WI38 (cell line): ENCODE data around the gene TMEM234.

Experiments used
- H3K4me3 ChIP-seq: 2 replicates; pipeline ENCODE4 v1.5.1; 2011; ENCODE audit warnings: low read depth, mild to moderate bottlenecking, control low read depth, low read length
- TF ChIP-seq, protein P1 (sequence below): IDR thresholded peaks from 2 replicates; pipeline ENCODE4 v1.5.1; 2012; ENCODE audit warnings: low read depth, mild to moderate bottlenecking, control low read depth, low read length

TMEM234 gene

DNA sequence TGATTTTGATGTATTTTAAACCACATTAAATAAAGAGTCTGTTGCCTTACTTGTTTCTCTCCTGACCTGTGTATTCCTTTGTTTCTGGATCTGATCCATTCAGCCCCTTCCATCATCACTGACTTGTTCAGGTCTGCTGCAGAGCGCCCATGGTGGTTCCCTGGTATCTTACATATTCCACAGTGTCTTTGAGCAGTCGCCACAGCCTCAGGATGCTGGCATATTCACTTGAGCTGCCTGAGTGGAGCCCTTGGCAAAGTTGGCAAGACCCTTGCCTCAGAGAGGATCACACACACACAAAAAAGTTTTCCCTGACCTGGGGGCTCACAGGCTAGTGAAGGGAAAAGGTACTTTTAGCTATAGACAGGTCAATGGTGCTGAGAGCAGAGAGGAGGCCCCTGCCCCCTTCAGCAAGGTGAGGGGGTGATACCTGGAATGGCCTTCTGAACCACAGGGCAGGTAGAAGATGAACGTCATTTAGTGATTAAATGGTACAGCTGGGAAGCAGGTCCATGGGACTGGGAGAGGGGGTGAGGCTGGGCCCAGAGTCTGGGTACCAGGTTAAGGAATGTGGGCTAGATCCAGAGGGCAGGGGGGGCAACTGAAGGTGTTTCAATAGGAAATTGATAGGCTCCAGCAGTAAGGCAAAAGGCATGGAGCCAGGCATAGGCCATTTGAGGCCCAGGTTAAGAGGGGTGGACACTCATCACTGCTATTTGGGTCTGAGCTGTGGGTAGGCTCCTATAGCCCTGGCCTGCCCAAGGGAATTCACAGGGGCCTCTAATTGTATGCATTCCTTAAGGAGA, 23.7 kb downstream of the TMEM234 start:
- H3K4me3 ChIP-seq: no peak overlapping the region
- TF ChIP-seq, protein P1, sequence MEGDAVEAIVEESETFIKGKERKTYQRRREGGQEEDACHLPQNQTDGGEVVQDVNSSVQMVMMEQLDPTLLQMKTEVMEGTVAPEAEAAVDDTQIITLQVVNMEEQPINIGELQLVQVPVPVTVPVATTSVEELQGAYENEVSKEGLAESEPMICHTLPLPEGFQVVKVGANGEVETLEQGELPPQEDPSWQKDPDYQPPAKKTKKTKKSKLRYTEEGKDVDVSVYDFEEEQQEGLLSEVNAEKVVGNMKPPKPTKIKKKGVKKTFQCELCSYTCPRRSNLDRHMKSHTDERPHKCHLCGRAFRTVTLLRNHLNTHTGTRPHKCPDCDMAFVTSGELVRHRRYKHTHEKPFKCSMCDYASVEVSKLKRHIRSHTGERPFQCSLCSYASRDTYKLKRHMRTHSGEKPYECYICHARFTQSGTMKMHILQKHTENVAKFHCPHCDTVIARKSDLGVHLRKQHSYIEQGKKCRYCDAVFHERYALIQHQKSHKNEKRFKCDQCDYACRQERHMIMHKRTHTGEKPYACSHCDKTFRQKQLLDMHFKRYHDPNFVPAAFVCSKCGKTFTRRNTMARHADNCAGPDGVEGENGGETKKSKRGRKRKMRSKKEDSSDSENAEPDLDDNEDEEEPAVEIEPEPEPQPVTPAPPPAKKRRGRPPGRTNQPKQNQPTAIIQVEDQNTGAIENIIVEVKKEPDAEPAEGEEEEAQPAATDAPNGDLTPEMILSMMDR: no peak

GRCh38 chr1:32197837-32198236, 24.3 kb downstream of the TMEM234 start:
- H3K4me3 ChIP-seq: no peak overlapping the region
- TF ChIP-seq, protein P1: no peak

DNA sequence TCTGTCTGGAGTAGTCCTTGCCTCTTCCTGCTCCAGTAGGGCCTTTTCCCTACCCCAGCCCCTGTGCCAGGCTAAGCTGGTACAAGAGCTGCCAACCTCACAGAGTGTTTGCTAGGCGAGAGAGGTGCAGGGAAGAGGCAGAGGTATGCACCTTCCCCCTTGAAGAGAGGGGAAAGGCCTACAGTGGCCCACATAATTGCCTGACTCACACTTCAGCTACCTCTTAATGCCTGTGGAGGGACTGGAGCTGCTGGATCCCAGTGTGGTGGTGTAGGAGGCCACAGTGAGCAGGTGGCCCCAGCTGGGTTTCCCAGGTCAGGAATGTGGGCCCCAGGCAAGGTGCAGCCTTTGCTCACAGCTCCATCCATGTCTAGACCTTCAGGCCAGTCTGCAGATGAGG, 25.1 kb downstream of the TMEM234 start:
- H3K4me3 ChIP-seq: no peak overlapping the region
- TF ChIP-seq, protein P1: no peak

DNA sequence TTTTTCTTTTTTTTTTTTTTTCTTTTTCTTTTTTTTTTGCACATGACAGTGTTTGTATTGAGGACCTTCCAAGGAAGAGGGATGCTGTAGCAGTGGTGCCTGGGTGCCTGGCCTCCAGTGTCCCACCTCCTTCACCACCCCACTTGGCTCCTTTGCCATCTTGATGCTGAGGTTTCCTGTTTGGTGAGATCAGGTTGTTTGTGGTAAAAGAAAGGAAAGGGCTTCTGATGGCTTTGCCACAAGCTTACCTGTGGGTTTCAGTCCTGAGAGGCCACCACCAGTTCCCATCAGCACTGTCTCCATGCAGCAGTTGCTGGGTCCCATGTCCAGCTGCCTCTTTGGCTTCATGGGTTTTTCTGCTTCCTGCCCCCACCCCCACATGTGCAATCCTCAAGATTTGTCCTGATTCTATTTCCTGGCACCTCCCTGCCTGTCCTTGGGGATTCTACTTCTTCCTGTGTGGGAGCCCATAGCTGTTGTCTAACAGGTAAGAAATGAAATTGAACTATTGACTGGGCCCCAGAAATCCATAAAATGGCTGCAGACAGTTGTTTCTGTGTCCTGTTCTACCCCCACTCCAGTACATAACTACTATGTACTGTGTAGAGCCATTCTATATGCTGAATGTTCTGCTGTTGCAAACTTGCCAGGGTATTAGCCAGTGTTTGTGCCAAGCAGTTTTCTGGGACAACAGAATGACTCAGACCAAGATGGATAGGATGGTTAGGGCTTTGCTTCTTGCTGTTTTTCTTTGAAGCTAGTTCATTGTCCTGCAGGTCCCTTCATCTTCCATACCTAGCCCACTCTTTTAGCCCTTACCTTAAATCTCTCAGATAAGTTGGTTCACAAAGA, 26.0 kb downstream of the TMEM234 start:
- TF ChIP-seq, protein P1: no peak
- no peak overlapping the region for H3K4me3 ChIP-seq

GRCh38 chr1:32195531-32195930, 26.6 kb downstream of the TMEM234 start:
- TF ChIP-seq, protein P1: no peak
- no peak overlapping the region for H3K4me3 ChIP-seq

DNA sequence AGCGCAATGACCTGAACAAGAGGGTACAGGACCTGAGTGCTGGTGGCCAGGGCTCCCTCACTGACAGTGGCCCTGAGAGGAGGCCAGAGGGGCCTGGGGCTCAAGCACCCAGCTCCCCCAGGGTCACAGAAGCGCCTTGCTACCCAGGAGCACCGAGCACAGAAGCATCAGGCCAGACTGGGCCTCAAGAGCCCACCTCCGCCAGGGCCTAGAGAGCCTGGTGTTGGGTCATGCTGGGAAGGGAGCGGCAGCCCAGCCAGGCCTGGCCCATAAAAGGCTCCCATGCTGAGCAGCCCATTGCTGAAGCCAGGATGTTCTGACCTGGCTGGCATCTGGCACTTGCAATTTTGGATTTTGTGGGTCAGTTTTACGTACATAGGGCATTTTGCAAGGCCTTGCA, 27.2 kb downstream of the TMEM234 start:
- H3K4me3 ChIP-seq: no peak overlapping the region
- TF ChIP-seq, protein P1: no peak
